Measurements from ENCODE around the gene ACSM6. TPM values are rescaled to one million over a fixed set of nuclear protein-coding genes. Genes with fewer than 3 reads are reported as not detected.
"Not testable (repeated sequence)": the region's sequence is repeated elsewhere in the genome, so short reads cannot be mapped to it uniquely, and the experiment has no call there.

The ACSM6 gene
- total RNA-seq, 1 donor from 2014 or later, result not detected

GRCh38 chr10:95183271-95184230 lies 10.5 kb upstream of the ACSM6 start:
- Histone ChIP-seq H3K36me3 (ENCODE audit: control insufficient read depth, insufficient read depth, low read length) (no peaks in the 10 kb centered on the region), H3K4me3 (ENCODE audit: low read depth, low read length) (peak overlapping the region; percentile 75), H3K27me3 (ENCODE audit: control insufficient read depth, insufficient read depth, low read length) (no peaks in the 10 kb centered on the region)
- DNase-seq (ENCODE audit: low read depth), result peak; percentile 29
- peak; percentile 87 for TF ChIP-seq CTCF (IDR thresholded peaks at IDR 0.05; ENCODE audit: insufficient read depth, low read length, poor library complexity, severe bottlenecking)

GRCh38 chr10:95187617-95188016 lies 6.4 kb upstream of the ACSM6 start:
- TF ChIP-seq CTCF (IDR thresholded peaks at IDR 0.05; ENCODE audit: insufficient read depth, low read length, poor library complexity, severe bottlenecking), result no peak
- DNase-seq (ENCODE audit: low read depth), result no peak
- Histone ChIP-seq H3K27me3 (ENCODE audit: control insufficient read depth, insufficient read depth, low read length) (no peaks in the 10 kb centered on the region), H3K4me3 (ENCODE audit: low read depth, low read length) (no peak overlapping the region), H3K36me3 (ENCODE audit: control insufficient read depth, insufficient read depth, low read length) (no peaks in the 10 kb centered on the region)

GRCh38 chr10:95188593-95188992 lies 5.4 kb upstream of the ACSM6 start:
- no peak for TF ChIP-seq CTCF (IDR thresholded peaks at IDR 0.05; ENCODE audit: insufficient read depth, low read length, poor library complexity, severe bottlenecking)
- Histone ChIP-seq H3K4me3 (ENCODE audit: low read depth, low read length) (no peak overlapping the region), H3K36me3 (ENCODE audit: control insufficient read depth, insufficient read depth, low read length) (no peaks in the 10 kb centered on the region), H3K27me3 (ENCODE audit: control insufficient read depth, insufficient read depth, low read length) (no peaks in the 10 kb centered on the region)
- DNase-seq (ENCODE audit: low read depth), result no peak

- H3K27me3 ChIP-seq (ENCODE audit: control insufficient read depth, insufficient read depth, low read length), result no peaks in the 10 kb centered on the region
- no peak for DNase-seq (ENCODE audit: low read depth)
- TF ChIP-seq CTCF (IDR thresholded peaks at IDR 0.05; ENCODE audit: insufficient read depth, low read length, poor library complexity, severe bottlenecking), result no peak
Observed at GRCh38 chr10:95196046-95196445, 2.0 kb downstream of the ACSM6 start.

GRCh38 chr10:95201736-95202135 lies 7.7 kb downstream of the ACSM6 start:
- Histone ChIP-seq H3K36me3 (ENCODE audit: control insufficient read depth, insufficient read depth, low read length) (no peaks in the 10 kb centered on the region), H3K4me3 (ENCODE audit: low read depth, low read length) (no peak overlapping the region), H3K27me3 (ENCODE audit: control insufficient read depth, insufficient read depth, low read length) (no peaks in the 10 kb centered on the region)
- DNase-seq (ENCODE audit: low read depth), result no peak
- peak; percentile 24 for TF ChIP-seq CTCF (IDR thresholded peaks at IDR 0.05; ENCODE audit: insufficient read depth, low read length, poor library complexity, severe bottlenecking)

More at GRCh38 chr10:95196046-95196445, 2.0 kb downstream of the ACSM6 start:
- Histone ChIP-seq H3K4me3 (ENCODE audit: low read depth, low read length) (no peak overlapping the region), H3K36me3 (ENCODE audit: control insufficient read depth, insufficient read depth, low read length) (no peaks in the 10 kb centered on the region)

GRCh38 chr10:95202865-95203264 lies 8.8 kb downstream of the ACSM6 start:
- H3K27me3 ChIP-seq (ENCODE audit: control insufficient read depth, insufficient read depth, low read length); DNase-seq (ENCODE audit: low read depth); H3K36me3 ChIP-seq (ENCODE audit: control insufficient read depth, insufficient read depth, low read length); H3K4me3 ChIP-seq (ENCODE audit: low read depth, low read length): not testable (repeated sequence)

Measured in kidney epithelial cell (primary cell).